ENCODE results near the gene RASAL2.

DNA sequence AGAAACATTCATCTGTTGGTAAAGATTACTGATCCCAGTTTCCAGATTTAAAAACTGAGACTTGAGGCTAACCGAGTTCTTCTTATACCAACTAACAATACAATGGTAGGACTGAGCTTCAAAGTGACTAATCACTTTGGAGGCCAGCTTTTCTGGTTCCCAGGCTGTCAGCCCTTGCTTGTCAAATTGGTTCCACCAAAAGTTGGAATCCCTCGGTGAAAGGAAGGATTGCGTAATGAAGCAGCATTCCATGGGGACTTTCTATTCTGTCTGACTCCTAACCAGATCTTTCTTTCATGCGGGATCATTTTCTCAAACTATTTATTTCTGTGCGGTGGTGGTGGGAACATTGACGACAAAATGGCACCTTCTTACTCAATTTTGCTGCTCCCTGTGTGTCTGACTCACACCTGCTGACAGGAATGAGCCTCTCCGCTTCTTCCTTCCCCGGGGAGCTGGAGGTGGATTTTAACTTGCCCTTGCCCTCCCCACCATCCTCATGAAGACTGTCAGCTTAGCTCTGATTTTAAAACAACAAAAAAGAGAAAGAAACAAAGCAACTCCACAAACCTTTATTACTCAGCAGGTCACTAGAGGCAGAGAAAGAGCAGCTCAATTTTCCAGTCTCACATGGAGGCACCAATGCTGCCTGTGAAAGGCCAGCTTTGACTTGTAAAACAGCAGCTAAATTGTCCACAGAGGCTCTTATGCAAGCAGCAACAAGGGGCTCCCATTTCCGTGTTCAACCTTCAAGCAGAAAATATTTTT, 32.9 kb upstream of the RASAL2 start:
- TF ChIP-seq RXRA (CRISPR knock-in tag; IDR thresholded peaks at IDR 0.05): no peak
- no peak for TF ChIP-seq TAF1 (CRISPR knock-in tag; IDR thresholded peaks at IDR 0.05)
- TF ChIP-seq, protein P1, sequence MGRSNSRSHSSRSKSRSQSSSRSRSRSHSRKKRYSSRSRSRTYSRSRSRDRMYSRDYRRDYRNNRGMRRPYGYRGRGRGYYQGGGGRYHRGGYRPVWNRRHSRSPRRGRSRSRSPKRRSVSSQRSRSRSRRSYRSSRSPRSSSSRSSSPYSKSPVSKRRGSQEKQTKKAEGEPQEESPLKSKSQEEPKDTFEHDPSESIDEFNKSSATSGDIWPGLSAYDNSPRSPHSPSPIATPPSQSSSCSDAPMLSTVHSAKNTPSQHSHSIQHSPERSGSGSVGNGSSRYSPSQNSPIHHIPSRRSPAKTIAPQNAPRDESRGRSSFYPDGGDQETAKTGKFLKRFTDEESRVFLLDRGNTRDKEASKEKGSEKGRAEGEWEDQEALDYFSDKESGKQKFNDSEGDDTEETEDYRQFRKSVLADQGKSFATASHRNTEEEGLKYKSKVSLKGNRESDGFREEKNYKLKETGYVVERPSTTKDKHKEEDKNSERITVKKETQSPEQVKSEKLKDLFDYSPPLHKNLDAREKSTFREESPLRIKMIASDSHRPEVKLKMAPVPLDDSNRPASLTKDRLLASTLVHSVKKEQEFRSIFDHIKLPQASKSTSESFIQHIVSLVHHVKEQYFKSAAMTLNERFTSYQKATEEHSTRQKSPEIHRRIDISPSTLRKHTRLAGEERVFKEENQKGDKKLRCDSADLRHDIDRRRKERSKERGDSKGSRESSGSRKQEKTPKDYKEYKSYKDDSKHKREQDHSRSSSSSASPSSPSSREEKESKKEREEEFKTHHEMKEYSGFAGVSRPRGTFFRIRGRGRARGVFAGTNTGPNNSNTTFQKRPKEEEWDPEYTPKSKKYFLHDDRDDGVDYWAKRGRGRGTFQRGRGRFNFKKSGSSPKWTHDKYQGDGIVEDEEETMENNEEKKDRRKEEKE (IDR thresholded peaks at IDR 0.05): no peak
- no peak for TF ChIP-seq ZBTB1 (CRISPR knock-in tag; IDR thresholded peaks at IDR 0.05; ENCODE audit: borderline replicate concordance)
- TF ChIP-seq MTA3 (CRISPR knock-in tag; IDR thresholded peaks at IDR 0.05): no peak
- TF ChIP-seq, protein P2, sequence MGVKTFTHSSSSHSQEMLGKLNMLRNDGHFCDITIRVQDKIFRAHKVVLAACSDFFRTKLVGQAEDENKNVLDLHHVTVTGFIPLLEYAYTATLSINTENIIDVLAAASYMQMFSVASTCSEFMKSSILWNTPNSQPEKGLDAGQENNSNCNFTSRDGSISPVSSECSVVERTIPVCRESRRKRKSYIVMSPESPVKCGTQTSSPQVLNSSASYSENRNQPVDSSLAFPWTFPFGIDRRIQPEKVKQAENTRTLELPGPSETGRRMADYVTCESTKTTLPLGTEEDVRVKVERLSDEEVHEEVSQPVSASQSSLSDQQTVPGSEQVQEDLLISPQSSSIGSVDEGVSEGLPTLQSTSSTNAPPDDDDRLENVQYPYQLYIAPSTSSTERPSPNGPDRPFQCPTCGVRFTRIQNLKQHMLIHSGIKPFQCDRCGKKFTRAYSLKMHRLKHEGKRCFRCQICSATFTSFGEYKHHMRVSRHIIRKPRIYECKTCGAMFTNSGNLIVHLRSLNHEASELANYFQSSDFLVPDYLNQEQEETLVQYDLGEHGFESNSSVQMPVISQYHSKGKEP (CRISPR knock-in tag; IDR thresholded peaks at IDR 0.05): no peak
- no peak for TF ChIP-seq MBNL3 (CRISPR knock-in tag; conservative IDR thresholded peaks at IDR 0.05)
- no peak for TF ChIP-seq PATZ1 (CRISPR knock-in tag; IDR thresholded peaks at IDR 0.05)
- TF ChIP-seq POLR2AphosphoS5 (IDR thresholded peaks at IDR 0.05; ENCODE audit: low read depth, low read length): no peak

Measured in HepG2 (cell line).